Endodermal cell (in vitro differentiated cells): ENCODE data around the gene PTX4. TPM values are rescaled to one million over a fixed set of nuclear protein-coding genes. Genes with fewer than 3 reads are reported as not detected.

ENCODE experiments used
- DNase-seq: peaks from one replicate; pipeline ENCODE4 v3.0.0-alpha.2; 2017
- H3K27ac ChIP-seq: 2 replicates; pipeline ENCODE4 v1.5.1; 2013; ENCODE audit warnings: mild to moderate bottlenecking, low read depth, low read length, moderate library complexity
- H3K27me3 ChIP-seq: 2 replicates; pipeline ENCODE4 v1.6.1; 2013; ENCODE audit warnings: mild to moderate bottlenecking, low read length, moderate library complexity; ENCODE audit not compliant: insufficient read depth, control insufficient read depth, poor library complexity, severe bottlenecking
- H3K36me3 ChIP-seq: 2 replicates; pipeline ENCODE4 v1.7.0; 2013; ENCODE audit warnings: mild to moderate bottlenecking, low read length, moderate library complexity; ENCODE audit not compliant: control insufficient read depth, insufficient read depth
- H3K4me1 ChIP-seq: one replicate; pipeline ENCODE4 v1.7.0; 2013; ENCODE audit warnings: low read length; ENCODE audit not compliant: control insufficient read depth, insufficient read depth
- H3K4me3 ChIP-seq: 2 replicates; pipeline ENCODE4 v1.5.1; 2013; ENCODE audit warnings: mild to moderate bottlenecking, low read length, moderate library complexity
- H3K9ac ChIP-seq: 2 replicates; pipeline ENCODE4 v1.6.1; 2013; ENCODE audit warnings: mild to moderate bottlenecking, low read length, moderate library complexity; ENCODE audit not compliant: poor library complexity, severe bottlenecking; ENCODE audit errors: extremely low read depth
- H3K9me3 ChIP-seq: 2 replicates; pipeline ENCODE4 v1.6.1; 2013; ENCODE audit warnings: mild to moderate bottlenecking, low read length, moderate library complexity; ENCODE audit not compliant: control insufficient read depth
- H3K27ac Mint-ChIP-seq: 2 replicates; pipeline ENCODE4 v1.8.0; 2020; ENCODE audit warnings: mixed read lengths
- H3K27me3 Mint-ChIP-seq: 2 replicates; pipeline ENCODE4 v1.8.0; 2021; ENCODE audit warnings: mild to moderate bottlenecking, mixed read lengths; ENCODE audit not compliant: insufficient read depth
- H3K36me3 Mint-ChIP-seq: 2 replicates; pipeline ENCODE4 v1.8.0; 2020; ENCODE audit warnings: low read depth, mixed read lengths
- H3K4me1 Mint-ChIP-seq: 2 replicates; pipeline ENCODE4 v1.8.0; 2020; ENCODE audit warnings: mixed read lengths
- H3K4me3 Mint-ChIP-seq: 2 replicates; pipeline ENCODE4 v1.8.0; 2020; ENCODE audit warnings: mild to moderate bottlenecking, moderate library complexity, mixed read lengths
- H3K9me3 Mint-ChIP-seq: 2 replicates; pipeline ENCODE4 v1.8.0; 2020; ENCODE audit warnings: mild to moderate bottlenecking, mixed read lengths
- whole genome bisulfite sequencing, 2 experiments: methylation state at CpG; one replicate each; pipeline versions ENCODE4 v1.1.5 to v1.1.7; 2013; ENCODE audit warnings: missing lambda C conversion rate in 2 of 2, mixed read lengths in 1 of 2; ENCODE audit not compliant: insufficient coverage in 1 of 2, insufficient read length in 1 of 2; 5-methylcytosine and 5-hydroxymethylcytosine counted together
- total RNA-seq, 2 donors: library from RNA; stranded (reverse); fragmentation: NEBNext Ultra II Directional in 1 of 2; extraction: Animal tissue kit (Norgen Biotek cat#: 25700) in 1 of 2; gene quantifications; 2 replicates in 1 of 2; 3 replicates in 1 of 2; pipeline ENCODE4 v1.2.1, GENCODE V29; 2021
- TF ChIP-seq, protein P1 (sequence below): fragments of 200-600 bp; sonication (generic); conservative IDR thresholded peaks from 2 replicates; pipeline ENCODE4 v1.5.0; 2021; ENCODE audit warnings: antibody characterized with exemption, mild to moderate bottlenecking

PTX4 gene
- total RNA-seq, 2 donors from 2014 or later, result not detected

DNA sequence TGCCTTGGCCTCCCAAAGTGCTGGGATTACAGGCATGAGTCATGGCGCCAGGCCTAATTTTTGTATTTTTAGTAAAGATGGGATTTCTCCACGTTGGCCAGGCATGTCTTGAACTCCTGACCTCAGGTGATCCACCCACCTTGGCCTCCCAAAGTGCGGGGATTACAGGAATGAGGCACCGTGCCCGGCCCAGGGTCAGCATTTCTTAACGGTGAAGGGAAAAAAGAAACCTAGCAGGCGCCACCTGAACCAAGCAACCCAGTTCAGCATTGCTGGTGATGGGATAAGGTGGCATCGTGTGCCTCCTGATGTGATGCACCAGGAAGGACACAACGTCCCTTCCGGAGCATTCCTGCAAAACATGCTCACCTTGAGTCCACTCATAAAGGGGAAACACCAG, 11.7 kb downstream of the PTX4 start:
- DNase-seq, result no peak
- no peaks in the 10 kb centered on the region for H3K36me3 ChIP-seq
- WGBS, 2 experiments, result 93 to 94% methylated on average over 10 of the region's 10 CpGs
- H3K27me3 ChIP-seq, result no peaks in the 10 kb centered on the region
- TF ChIP-seq, protein P1, sequence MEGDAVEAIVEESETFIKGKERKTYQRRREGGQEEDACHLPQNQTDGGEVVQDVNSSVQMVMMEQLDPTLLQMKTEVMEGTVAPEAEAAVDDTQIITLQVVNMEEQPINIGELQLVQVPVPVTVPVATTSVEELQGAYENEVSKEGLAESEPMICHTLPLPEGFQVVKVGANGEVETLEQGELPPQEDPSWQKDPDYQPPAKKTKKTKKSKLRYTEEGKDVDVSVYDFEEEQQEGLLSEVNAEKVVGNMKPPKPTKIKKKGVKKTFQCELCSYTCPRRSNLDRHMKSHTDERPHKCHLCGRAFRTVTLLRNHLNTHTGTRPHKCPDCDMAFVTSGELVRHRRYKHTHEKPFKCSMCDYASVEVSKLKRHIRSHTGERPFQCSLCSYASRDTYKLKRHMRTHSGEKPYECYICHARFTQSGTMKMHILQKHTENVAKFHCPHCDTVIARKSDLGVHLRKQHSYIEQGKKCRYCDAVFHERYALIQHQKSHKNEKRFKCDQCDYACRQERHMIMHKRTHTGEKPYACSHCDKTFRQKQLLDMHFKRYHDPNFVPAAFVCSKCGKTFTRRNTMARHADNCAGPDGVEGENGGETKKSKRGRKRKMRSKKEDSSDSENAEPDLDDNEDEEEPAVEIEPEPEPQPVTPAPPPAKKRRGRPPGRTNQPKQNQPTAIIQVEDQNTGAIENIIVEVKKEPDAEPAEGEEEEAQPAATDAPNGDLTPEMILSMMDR, result no peak
- peaks cover 4% of the 10 kb centered on the region for H3K4me1 Mint-ChIP-seq
- peaks cover 43% of the 10 kb centered on the region for H3K9me3 Mint-ChIP-seq
- peaks cover 28% of the 10 kb centered on the region for H3K27me3 Mint-ChIP-seq
- peaks cover 1% of the 10 kb centered on the region for H3K36me3 Mint-ChIP-seq
- H3K4me1 ChIP-seq, result no peaks in the 10 kb centered on the region
- no peak overlapping the region for H3K4me3 Mint-ChIP-seq
- H3K27ac ChIP-seq, result no peak overlapping the region
- H3K9me3 ChIP-seq, result no peaks in the 10 kb centered on the region
- no peak overlapping the region for H3K9ac ChIP-seq
- H3K4me3 ChIP-seq, result no peak overlapping the region
- H3K27ac Mint-ChIP-seq, result no peak overlapping the region

DNA sequence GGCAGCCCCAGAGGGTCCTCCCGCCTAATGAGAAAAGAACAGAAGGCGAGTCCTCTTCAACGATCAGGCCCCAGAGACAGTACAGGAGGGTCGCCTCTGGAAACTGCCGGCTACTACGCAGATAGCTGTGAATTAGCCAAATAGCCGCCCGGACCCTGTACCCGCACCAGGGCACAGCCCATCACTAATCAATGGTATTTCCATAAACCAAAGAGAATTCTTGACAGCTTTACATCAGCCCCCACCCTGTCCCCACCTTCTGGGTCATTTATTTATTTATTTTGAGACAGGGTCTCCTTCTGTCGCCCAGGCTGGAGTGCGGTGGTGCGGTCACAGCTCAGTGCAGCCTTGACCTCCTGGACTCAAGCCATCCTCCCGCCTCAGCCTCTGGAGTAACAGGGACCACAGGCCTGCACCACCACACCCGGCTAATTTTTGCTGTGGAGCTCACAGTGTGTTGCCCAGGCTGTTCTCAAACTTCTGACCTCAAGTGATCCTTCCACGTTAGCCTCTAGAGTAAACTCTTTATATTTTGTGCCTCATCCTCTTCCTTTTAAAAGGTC, 13.1 kb downstream of the PTX4 start:
- peak overlapping the region; percentile 73 for H3K27ac ChIP-seq
- Mint-ChIP-seq H3K36me3 (peaks cover 1% of the 10 kb centered on the region), H3K27ac (peak overlapping the region; percentile 61), H3K27me3 (peaks cover 16% of the 10 kb centered on the region), H3K4me1 (peaks cover 4% of the 10 kb centered on the region), H3K9me3 (peaks cover 40% of the 10 kb centered on the region), H3K4me3 (peak overlapping the region; percentile 57)
- no peaks in the 10 kb centered on the region for H3K4me1 ChIP-seq
- H3K9ac ChIP-seq, result peak overlapping the region; percentile 86
- H3K4me3 ChIP-seq, result peak overlapping the region; percentile 91
- H3K9me3 ChIP-seq, result no peaks in the 10 kb centered on the region
- TF ChIP-seq, protein P1, result no peak
- H3K36me3 ChIP-seq, result no peaks in the 10 kb centered on the region
- H3K27me3 ChIP-seq, result no peaks in the 10 kb centered on the region
- no peak for DNase-seq
- WGBS, 2 experiments, result 76 to 82% methylated on average over 8 to 15 of the region's 15 CpGs

DNA sequence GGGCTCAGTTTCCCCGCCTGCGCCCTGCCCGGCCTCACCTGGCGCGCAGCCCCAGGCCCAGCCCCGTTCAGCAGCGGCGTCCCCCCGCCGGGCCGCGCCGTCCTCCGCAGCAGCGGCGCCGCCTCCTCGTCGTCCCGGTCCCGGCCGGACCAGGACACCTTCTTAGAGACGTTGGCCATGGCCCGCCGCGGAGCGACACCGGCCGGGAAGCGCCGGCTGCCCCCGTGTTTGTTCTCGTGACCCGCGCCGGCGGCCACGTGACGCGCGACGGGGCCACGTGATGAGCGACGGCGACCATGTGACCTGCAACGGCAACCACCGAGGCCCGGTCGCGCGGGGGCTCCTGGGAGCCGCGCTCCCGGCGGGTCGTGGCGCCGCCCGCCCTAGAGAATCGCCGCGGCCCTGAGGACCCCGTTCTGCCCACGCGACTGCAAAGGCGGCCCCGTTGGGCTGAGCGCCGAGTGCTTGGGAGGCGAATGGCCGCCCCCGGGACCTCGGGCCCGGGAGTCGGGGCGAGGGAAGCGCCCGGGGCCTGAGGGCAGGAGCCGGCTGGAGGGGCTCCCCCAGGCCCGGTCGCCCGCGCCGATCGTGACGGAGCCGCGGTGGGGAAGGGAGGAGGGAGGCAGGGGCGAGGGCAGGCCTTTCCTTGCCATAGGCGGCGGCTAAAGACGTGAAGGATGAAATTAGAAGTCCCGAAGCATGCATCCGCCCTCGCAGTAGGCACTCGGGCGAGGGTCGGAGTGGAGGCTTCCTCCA, 13.8 kb downstream of the PTX4 start, which contains the start of gene CLCN7:
CLCN7 (minus strand) TSS at position 233 of the 756 bp plus-strand sequence; CDS start at position 179, 54 bp downstream.
- H3K9me3 Mint-ChIP-seq, result peaks cover 40% of the 10 kb centered on the region
- DNase-seq, result peak; percentile 94
- H3K27ac ChIP-seq, result peak within 1 kb of the TSS; percentile 75
- H3K4me1 Mint-ChIP-seq, result peaks cover 4% of the 10 kb centered on the region
- peaks cover 13% of the 10 kb centered on the region for H3K27me3 Mint-ChIP-seq
- H3K36me3 Mint-ChIP-seq, result peaks cover 1% of the 10 kb centered on the region
- peak within 1 kb of the TSS; percentile 86 for H3K9ac ChIP-seq
- no peaks in the 10 kb centered on the region for H3K4me1 ChIP-seq
- H3K27ac Mint-ChIP-seq, result peak within 1 kb of the TSS; percentile 63
- H3K36me3 ChIP-seq, result no peaks in the 10 kb centered on the region
- no peaks in the 10 kb centered on the region for H3K9me3 ChIP-seq
- peak within 1 kb of the TSS; percentile 91 for H3K4me3 ChIP-seq
- TF ChIP-seq, protein P1, result no peak
- H3K27me3 ChIP-seq, result no peaks in the 10 kb centered on the region
- WGBS, 2 experiments, result 2 to 4% methylated on average over 37 to 99 of the region's 99 CpGs
- peak within 1 kb of the TSS; percentile 57 for H3K4me3 Mint-ChIP-seq
